Esophagus muscularis mucosa (tissue), 4 donors: ENCODE measurements around the gene CLEC1A.

Experiments
- CTCF ChIP-seq, 3 experiments: fragments of 200-600 bp in 2 of 3; fragments of 450-650 bp in 1 of 3; sonication (generic) in 2 of 3; IDR thresholded peaks; one replicate each; pipeline ENCODE4 v1.5.1; 2017 to 2019; ENCODE audit warnings: antibody characterized with exemption in 3 of 3, mild to moderate bottlenecking in 2 of 3, moderate library complexity in 1 of 3
- EP300 ChIP-seq: sonication (generic); formaldehyde crosslinking; IDR thresholded peaks from one replicate; pipeline ENCODE4 v1.6.1; 2017; ENCODE audit warnings: antibody characterized with exemption
- POLR2A ChIP-seq: fragments of 450-650 bp; IDR thresholded peaks from one replicate; pipeline ENCODE4 v1.6.1; 2017; ENCODE audit warnings: antibody characterized with exemption, moderate library complexity, mild to moderate bottlenecking, low read depth
- POLR2AphosphoS5 ChIP-seq, 2 donors: sonication (generic); formaldehyde crosslinking; IDR thresholded peaks; one replicate each; pipeline ENCODE4 v1.6.1; 2017; ENCODE audit warnings: antibody characterized with exemption in 2 of 2

GRCh38 chr12:10094646-10095395, 4.0 kb downstream of the CLEC1A start:
- TF ChIP-seq POLR2A: no peak
- TF ChIP-seq CTCF (IDR thresholded peaks at IDR 0.05): no peak
- TF ChIP-seq EP300: no peak
- TF ChIP-seq POLR2AphosphoS5 (IDR thresholded peaks at IDR 0.05): no peak
